Panc1 (cell line): ENCODE data around the gene SPATA22. TPM values are rescaled to one million over a fixed set of nuclear protein-coding genes. Genes with fewer than 3 reads are reported as not detected.
"Not testable (repeated sequence)": the region's sequence is repeated elsewhere in the genome, so short reads cannot be mapped to it uniquely, and the experiment has no call there.

ENCODE experiments used
- ATAC-seq: fragments of 200-7000 bp; cut with Tn5 transposase; 2 replicates; pipeline ENCODE4 v1.9.1; 2020; ENCODE audit warnings: mild to moderate bottlenecking, moderate library complexity
- BruUV-seq: library from RNA; stranded (reverse); fragments of 400-500 nt; replicated peaks from 2 replicates; lab custom pipeline; 2021; lab: Mats Ljungman, UMichigan
- CTCF ChIA-PET: fragments of 300-600 bp; sonication (Branson Sonifier 250); formaldehyde crosslinking; loops from one replicate; lab custom pipeline; 2022; ENCODE audit warnings: antibody characterized with exemption; lab: Charles Lee
- POLR2A ChIA-PET: fragments of 300-600 bp; sonication (Branson Sonifier 250); formaldehyde crosslinking; loops from one replicate; lab custom pipeline; 2022; ENCODE audit warnings: antibody characterized with exemption; lab: Charles Lee
- DNase-seq: peaks from one replicate; pipeline ENCODE4 v3.0.0-alpha.2; 2010; ENCODE audit warnings: low read depth, low spot score
- H3K27ac ChIP-seq: 2 replicates; pipeline ENCODE4 v1.5.1; 2011; ENCODE audit warnings: mild to moderate bottlenecking, low read length, inconsistent platforms
- H3K27me3 ChIP-seq: fragments of 200-500 bp; sonication (Bioruptor generic); 2 replicates; pipeline ENCODE4 v1.6.0; 2014; ENCODE audit warnings: low read length, inconsistent platforms; ENCODE audit not compliant: control insufficient read depth, insufficient read depth
- H3K36me3 ChIP-seq: fragments of 200-500 bp; sonication (Bioruptor generic); 2 replicates; pipeline ENCODE4 v1.5.1; 2014; ENCODE audit warnings: inconsistent platforms, mild to moderate bottlenecking, low read length, moderate library complexity; ENCODE audit not compliant: control insufficient read depth, insufficient read depth
- H3K4me1 ChIP-seq: 2 replicates; pipeline ENCODE4 v1.5.1; 2011; ENCODE audit warnings: inconsistent platforms, mild to moderate bottlenecking, low read length, moderate library complexity; ENCODE audit not compliant: control insufficient read depth, insufficient read depth
- H3K4me3 ChIP-seq, 2 experiments: 2 replicates each; pipeline ENCODE4 v1.5.1; 2011 to 2012; ENCODE audit warnings: low read depth in 2 of 2, low read length in 2 of 2, mild to moderate bottlenecking in 2 of 2, inconsistent platforms in 1 of 2, moderate library complexity in 1 of 2
- H3K9me3 ChIP-seq: fragments of 200-500 bp; sonication (Bioruptor generic); 2 replicates; pipeline ENCODE4 v1.5.1; 2014; ENCODE audit warnings: low read depth, mild to moderate bottlenecking, inconsistent platforms, low read length, moderate library complexity; ENCODE audit not compliant: control insufficient read depth, insufficient read depth
- CTCF ChIP-seq: fragments of 450-650 bp; IDR thresholded peaks from 2 replicates; pipeline ENCODE4 v1.5.1; 2017; ENCODE audit warnings: mild to moderate bottlenecking
- POLR2AphosphoS5 ChIP-seq: IDR thresholded peaks from 2 replicates; pipeline ENCODE4 v1.6.1; 2012; ENCODE audit warnings: mild to moderate bottlenecking, low read depth, low read length, moderate library complexity
- REST ChIP-seq, 2 experiments: IDR thresholded peaks; 2 replicates each; pipeline ENCODE4 v1.6.1; 2011 to 2012; ENCODE audit warnings: low read depth in 2 of 2, control low read depth in 1 of 2, low read length in 1 of 2, mild to moderate bottlenecking in 1 of 2, moderate library complexity in 1 of 2; ENCODE audit not compliant: insufficient read depth in 1 of 2
- SIN3A ChIP-seq: IDR thresholded peaks from 2 replicates; pipeline ENCODE4 v1.6.1; 2012; ENCODE audit warnings: low read depth, mild to moderate bottlenecking, low read length, moderate library complexity, borderline replicate concordance; ENCODE audit not compliant: insufficient read depth
- TCF7L2 ChIP-seq: IDR thresholded peaks from 2 replicates; pipeline ENCODE4 v1.6.1; 2011; ENCODE audit warnings: mild to moderate bottlenecking, low read depth, low read length, inconsistent platforms
- in situ Hi-C: cut with HindIII; loops from 2 replicates; pipeline ENCODE4 v1.10.0; 2016; ENCODE audit warnings: low sequenced_read_pairs, low pct_unique_long_range_greater_than_20kb
- intact Hi-C: fragments of 100-400 bp; cut with micrococcal nuclease; formaldehyde crosslinking; loops from one replicate; pipeline ENCODE4 v1.10.0; 2022; ENCODE audit not compliant: unreplicated experiment
- total RNA-seq: library from RNA; stranded (reverse); gene quantifications from one replicate; pipeline ENCODE4 v1.2.1, GENCODE V29; 2021; ENCODE audit not compliant: unreplicated experiment

Gene SPATA22
- total RNA-seq, 1 experiment from 2014 or later, result not detected

- no peak for ATAC-seq
- H3K27me3 ChIP-seq, result no peaks in the 10 kb centered on the region; the same call in 1 of the 2 replicates
- no peak within 1 kb of the TSS for H3K4me3 ChIP-seq
- no TSS peak for BruUV-seq
- POLR2A ChIA-PET, result no interaction called here
- intact Hi-C loops (no loop called here), in situ Hi-C loops (no loop called here)
- DNase-seq, result no peak
- H3K36me3 ChIP-seq, result no peaks in the 10 kb centered on the region
- no peak for TF ChIP-seq SIN3A
- TF ChIP-seq TCF7L2, result no peak
- TF ChIP-seq CTCF, result no peak
- no peak for TF ChIP-seq POLR2AphosphoS5
- no peak for TF ChIP-seq REST (IDR thresholded peaks at IDR 0.05; ENCODE audit: insufficient read depth in 1 of 2, low read depth in 2 of 2, low read length in 1 of 2)
- H3K9me3 ChIP-seq, result no peaks in the 10 kb centered on the region
- no peak within 1 kb of the TSS for H3K27ac ChIP-seq
- CTCF ChIA-PET, result no interaction called here
- H3K4me1 ChIP-seq, result no peaks in the 10 kb centered on the region
Observed at GRCh38 chr17:3398310-3398709, 73.3 kb downstream of the SPATA22 start, which contains the start of gene OR1E1. Gene OR1E1, minus strand, starts transcription at chr17:3398410. Its CDS starts 0 bp downstream, at chr17:3398410.

- H3K36me3 ChIP-seq, ATAC-seq, intact Hi-C loops, in situ Hi-C loops, POLR2A ChIA-PET, H3K9me3 ChIP-seq, BruUV-seq, H3K4me3 ChIP-seq, H3K27me3 ChIP-seq, DNase-seq, CTCF ChIA-PET, H3K27ac ChIP-seq, H3K4me1 ChIP-seq: not testable (repeated sequence)
- peak; percentile 76 to 77; a peak in 3 of 4 replicates for TF ChIP-seq REST (IDR thresholded peaks at IDR 0.05; ENCODE audit: insufficient read depth in 1 of 2, low read depth in 2 of 2, low read length in 1 of 2)
Observed at GRCh38 chr17:3397801-3398200, 73.8 kb downstream of the SPATA22 start.

Other genes starting within 250 kb of the SPATA22 start
- gene OR3A1, start 173.5 kb downstream of the SPATA22 start, total RNA-seq, result not detected
- not detected for gene OR3A2, start 85.5 kb downstream of the SPATA22 start, total RNA-seq
- gene OR1E1, start 73.4 kb downstream of the SPATA22 start, total RNA-seq, result not detected
- gene OR3A3, start 60.4 kb downstream of the SPATA22 start, total RNA-seq, result not detected
- gene OR1E2, start 38.0 kb downstream of the SPATA22 start, total RNA-seq, result not detected
- gene ASPA, start 4.2 kb upstream of the SPATA22 start, total RNA-seq, result not detected
- gene TRPV3, start 86.0 kb upstream of the SPATA22 start, total RNA-seq, result 0.31 TPM
- gene TRPV1, start 137.6 kb upstream of the SPATA22 start, total RNA-seq, result 3.4 TPM
- 8.4 TPM for gene SHPK, start 164.4 kb upstream of the SPATA22 start, total RNA-seq
- gene CTNS, start 164.9 kb upstream of the SPATA22 start, total RNA-seq, result 20.4 TPM
- 122 TPM for gene TAX1BP3, start 196.8 kb upstream of the SPATA22 start, total RNA-seq
- gene EMC6, start 197.0 kb upstream of the SPATA22 start, total RNA-seq, result 65.9 TPM
- 14.9 TPM for gene P2RX5, start 224.3 kb upstream of the SPATA22 start, total RNA-seq